Thoracic aorta (tissue), 2 donors: ENCODE results near the gene RAB35. TPM values are rescaled to one million over a fixed set of nuclear protein-coding genes. Genes with fewer than 3 reads are reported as not detected.

Experiments
- ATAC-seq: fragments of 150-250 bp; one replicate; pipeline ENCODE4 v1.8.0; 2017; ENCODE audit warnings: low read depth; ENCODE audit not compliant: insufficient number of reproducible peaks, low FRiP score
- DNase-seq: peaks from one replicate; pipeline ENCODE4 v3.0.0-alpha.2; 2020; ENCODE audit warnings: low spot score
- H3K27ac ChIP-seq, 2 donors: fragments of 200-600 bp; sonication (generic); 1 replicate in 1 of 2; 2 replicates in 1 of 2; pipeline ENCODE4 v1.5.1; 2016; ENCODE audit warnings: mild to moderate bottlenecking in 2 of 2, moderate library complexity in 2 of 2
- H3K27me3 ChIP-seq: fragments of 200-600 bp; sonication (generic); replicated peaks from 2 replicates; pipeline ENCODE4 v1.6.0; 2016; ENCODE audit warnings: mild to moderate bottlenecking; ENCODE audit not compliant: insufficient read depth
- H3K36me3 ChIP-seq: fragments of 200-600 bp; sonication (generic); one replicate; pipeline ENCODE4 v1.5.1; 2016
- H3K4me1 ChIP-seq, 2 donors: fragments of 200-600 bp; sonication (generic); 1 replicate in 1 of 2; 2 replicates in 1 of 2; pipeline versions ENCODE4 v1.5.1 to v1.6.0; 2016; ENCODE audit warnings: low read depth in 2 of 2, mild to moderate bottlenecking in 1 of 2; ENCODE audit not compliant: control insufficient read depth in 1 of 2
- H3K4me3 ChIP-seq: fragments of 200-600 bp; sonication (generic); 2 replicates; pipeline ENCODE4 v1.5.1; 2016; ENCODE audit warnings: mild to moderate bottlenecking
- H3K9me3 ChIP-seq: fragments of 200-600 bp; sonication (generic); 2 replicates; pipeline ENCODE4 v1.5.1; 2016
- CTCF ChIP-seq: fragments of 200-600 bp; sonication (generic); IDR thresholded peaks from one replicate; pipeline ENCODE4 v1.5.1; 2019; ENCODE audit warnings: antibody characterized with exemption
- total RNA-seq, 2 donors: library from RNA; depleted of rRNA; stranded (reverse); fragments of >200 nt; gene quantifications; one replicate each; pipeline versions ENCODE4 v1.1.0 to v1.2.3, GENCODE V29; 2016

Gene RAB35
- total RNA-seq, 2 donors from 2014 or later, result 23.2 to 30.3 TPM

GRCh38 chr12:120140603-120141002, 24.1 kb upstream of the RAB35 start:
- Histone ChIP-seq H3K4me3 (no peak overlapping the region), H3K4me1 (no peaks in the 10 kb centered on the region), H3K9me3 (no peaks in the 10 kb centered on the region), H3K36me3 (peaks cover 89% of the 10 kb centered on the region), H3K27me3 (no peaks in the 10 kb centered on the region), H3K27ac (no peak overlapping the region)
- no peak for ATAC-seq
- DNase-seq, result no peak
- no peak for TF ChIP-seq CTCF

GRCh38 chr12:120139958-120140357, 23.4 kb upstream of the RAB35 start:
- peaks cover 89% of the 10 kb centered on the region for H3K36me3 ChIP-seq

GRCh38 chr12:120138366-120138765, 21.8 kb upstream of the RAB35 start:
- Histone ChIP-seq H3K9me3 (no peaks in the 10 kb centered on the region), H3K4me1 (no peaks in the 10 kb centered on the region), H3K27ac (no peak overlapping the region), H3K27me3 (no peaks in the 10 kb centered on the region), H3K4me3 (no peak overlapping the region), H3K36me3 (peaks cover 92% of the 10 kb centered on the region)
- ATAC-seq (no peak), DNase-seq (no peak)
- TF ChIP-seq CTCF, result no peak

More at GRCh38 chr12:120139958-120140357, 23.4 kb upstream of the RAB35 start:
- TF ChIP-seq CTCF, result no peak
- no peaks in the 10 kb centered on the region for H3K9me3 ChIP-seq
- H3K4me1 ChIP-seq, result no peaks in the 10 kb centered on the region
- no peaks in the 10 kb centered on the region for H3K27me3 ChIP-seq
- DNase-seq, result no peak
- no peak overlapping the region for H3K27ac ChIP-seq
- no peak for ATAC-seq
- H3K4me3 ChIP-seq, result no peak overlapping the region

- no peaks in the 10 kb centered on the region for H3K4me1 ChIP-seq
- DNase-seq (no peak), ATAC-seq (no peak)
- H3K27me3 ChIP-seq, result no peaks in the 10 kb centered on the region
- no peak for TF ChIP-seq CTCF
- peaks cover 89% of the 10 kb centered on the region for H3K36me3 ChIP-seq
- no peaks in the 10 kb centered on the region for H3K9me3 ChIP-seq
- no peak overlapping the region for H3K4me3 ChIP-seq
- no peak overlapping the region for H3K27ac ChIP-seq
Measured at GRCh38 chr12:120137833-120138232, 21.3 kb upstream of the RAB35 start.

- Histone ChIP-seq H3K36me3 (peaks cover 79% of the 10 kb centered on the region), H3K4me1 (no peaks in the 10 kb centered on the region), H3K27me3 (no peaks in the 10 kb centered on the region), H3K9me3 (no peaks in the 10 kb centered on the region), H3K4me3 (no peak overlapping the region), H3K27ac (no peak overlapping the region)
- ATAC-seq, result no peak
- TF ChIP-seq CTCF, result no peak
- no peak for DNase-seq
Measured at GRCh38 chr12:120136093-120136770, 19.7 kb upstream of the RAB35 start.
